BJ (cell line): ENCODE results near the gene ALK. TPM values are rescaled to one million over a fixed set of nuclear protein-coding genes. Genes with fewer than 3 reads are reported as not detected.

Experiments
- CTCF ChIA-PET: fragments of 350-600 bp; formaldehyde crosslinking; extraction: SDS; loops from one replicate; lab custom pipeline; 2021; ENCODE audit warnings: antibody characterized with exemption, inconsistent platforms; lab: Yijun Ruan, JAX
- POLR2A ChIA-PET: fragments of 300-600 bp; sonication (Branson Sonifier 250); formaldehyde crosslinking; extraction: SDS; loops from one replicate; lab custom pipeline; 2021; ENCODE audit warnings: antibody characterized with exemption; lab: Charles Lee
- DNase-seq: peaks from one replicate; pipeline ENCODE4 v3.0.0-alpha.2; 2011; ENCODE audit warnings: low read depth
- H3K27me3 ChIP-seq: 2 replicates; pipeline ENCODE4 v1.6.0; 2011; ENCODE audit warnings: low read length; ENCODE audit not compliant: control insufficient read depth, insufficient read depth
- H3K36me3 ChIP-seq: 2 replicates; pipeline ENCODE4 v1.5.1; 2011; ENCODE audit warnings: low read length; ENCODE audit not compliant: control insufficient read depth, insufficient read depth
- H3K4me3 ChIP-seq: 2 replicates; pipeline ENCODE4 v1.5.1; 2011; ENCODE audit warnings: low read depth, mild to moderate bottlenecking, control low read depth, low read length
- CTCF ChIP-seq: IDR thresholded peaks from 2 replicates; pipeline ENCODE4 v1.5.1; 2011; ENCODE audit warnings: low read depth, mild to moderate bottlenecking, control low read depth, inconsistent platforms, low read length, moderate library complexity; ENCODE audit not compliant: insufficient read depth
- polyA plus RNA-seq: library from polyadenylated mRNA; depleted of rRNA; stranded (reverse); fragments of >200 nt; gene quantifications from 2 replicates; pipeline ENCODE4 v1.2.3, GENCODE V29; 2011

ALK gene
- polyA plus RNA-seq, 1 experiment, result not detected

GRCh38 chr2:29916571-29916970, 4.8 kb downstream of the ALK start:
- no peak for TF ChIP-seq CTCF
- no peak for DNase-seq
- no peaks in the 10 kb centered on the region for H3K36me3 ChIP-seq
- ChIA-PET CTCF (interaction anchor here (1.7 kb wide), 1 partner anchor 16 kb away, joined by 4 read pairs; no protein-coding TSS in a partner anchor), POLR2A (no interaction called here)
- peaks cover 12% of the 10 kb centered on the region for H3K27me3 ChIP-seq
- no peak overlapping the region for H3K4me3 ChIP-seq

DNA sequence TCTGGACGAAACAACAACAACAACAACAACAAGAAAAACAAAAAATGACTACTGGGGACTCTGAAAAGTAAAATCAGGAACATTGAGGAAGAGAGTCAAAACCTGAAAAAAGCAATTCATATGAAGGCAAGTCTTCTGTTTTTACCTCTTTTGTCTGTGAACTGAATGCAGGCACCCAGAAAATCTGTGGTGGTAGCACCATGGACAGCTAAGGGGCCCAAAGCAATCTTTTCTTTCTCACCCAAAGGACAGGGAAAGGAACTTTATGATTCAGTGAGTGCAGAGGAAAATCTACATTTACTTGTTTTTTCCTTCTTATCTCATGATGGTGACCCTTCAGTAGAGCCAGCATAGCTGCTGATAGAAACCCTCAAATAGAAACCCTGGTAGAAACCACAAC, 10.4 kb downstream of the ALK start:
- ChIA-PET CTCF (interaction anchor here (3.2 kb wide), 1 partner anchor 13 kb away, joined by 17 read pairs; no protein-coding TSS in a partner anchor), POLR2A (no interaction called here)
- Histone ChIP-seq H3K4me3 (no peak overlapping the region), H3K27me3 (no peaks in the 10 kb centered on the region), H3K36me3 (no peaks in the 10 kb centered on the region)
- TF ChIP-seq CTCF, result no peak
- DNase-seq, result no peak

DNA sequence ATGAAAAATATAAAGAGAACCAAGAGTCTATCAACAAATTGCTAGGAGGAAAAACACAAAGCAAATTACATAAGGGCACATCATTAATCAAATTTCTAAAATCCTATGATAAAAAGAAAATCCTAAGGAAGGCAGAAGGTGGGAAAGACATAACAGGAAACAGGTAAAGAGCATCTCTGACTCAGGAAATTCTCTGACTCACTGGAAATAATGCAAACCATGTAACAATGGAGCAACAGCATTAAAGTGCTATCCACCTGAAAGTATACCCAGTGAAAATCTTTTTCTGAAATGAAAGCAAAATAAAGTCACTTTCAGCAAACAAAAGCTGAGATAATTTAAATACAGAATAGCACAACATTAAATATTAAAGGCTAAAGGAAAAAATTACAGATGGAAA, 10.9 kb downstream of the ALK start:
- POLR2A ChIA-PET, result no interaction called here
- DNase-seq, result no peak
- Histone ChIP-seq H3K4me3 (no peak overlapping the region), H3K27me3 (no peaks in the 10 kb centered on the region), H3K36me3 (no peaks in the 10 kb centered on the region)
- TF ChIP-seq CTCF, result no peak
- CTCF ChIA-PET, result interaction anchor here (3.2 kb wide), 1 partner anchor 13 kb away, joined by 17 read pairs; no protein-coding TSS in a partner anchor

DNA sequence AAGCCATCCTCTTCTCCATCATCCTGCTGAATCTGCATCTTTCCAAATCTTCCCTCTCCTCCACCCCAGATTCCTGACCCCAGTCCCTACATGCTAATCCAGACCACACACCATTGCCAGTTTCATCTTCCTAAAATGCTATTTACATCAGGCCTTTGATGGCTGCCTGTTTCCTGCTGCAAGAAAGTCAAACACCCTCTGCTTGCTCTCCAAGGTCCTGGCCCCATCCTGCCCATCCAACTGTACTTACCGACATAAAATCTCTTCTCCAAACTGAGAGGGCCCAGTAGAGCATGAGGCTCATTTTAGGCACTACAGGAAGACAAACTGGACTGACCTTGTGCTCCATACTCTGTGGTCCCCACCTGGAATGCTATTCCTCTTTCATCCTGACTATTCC, 19.0 kb downstream of the ALK start:
- ChIA-PET POLR2A (no interaction called here), CTCF (no interaction called here)
- DNase-seq, result no peak
- TF ChIP-seq CTCF, result no peak
- Histone ChIP-seq H3K36me3 (no peaks in the 10 kb centered on the region), H3K27me3 (peaks cover 2% of the 10 kb centered on the region; the same call in 1 of the 2 replicates), H3K4me3 (no peak overlapping the region)

- ChIA-PET POLR2A (no interaction called here), CTCF (no interaction called here)
- no peak overlapping the region for H3K4me3 ChIP-seq
- DNase-seq, result no peak
- H3K36me3 ChIP-seq, result no peaks in the 10 kb centered on the region
- TF ChIP-seq CTCF, result no peak
- H3K27me3 ChIP-seq, result peaks cover 2% of the 10 kb centered on the region; the same call in 1 of the 2 replicates
These were observed 20.3 kb downstream of the ALK start for GRCh38 chr2:29900971-29901633.
